Esophagus squamous epithelium (tissue), 5 donors: Measurements from ENCODE around the gene ANKRD65. TPM values are rescaled to one million over a fixed set of nuclear protein-coding genes. Genes with fewer than 3 reads are reported as not detected.
"Not testable (repeated sequence)": the region's sequence is repeated elsewhere in the genome, so short reads cannot be mapped to it uniquely, and the experiment has no call there.

Experiments used
- DNase-seq: peaks from one replicate; lab custom pipeline; 2025; lab: John Stamatoyannopoulos, UW
- H3K27ac ChIP-seq, 4 donors: fragments of 200-600 bp; sonication (generic); one replicate each; pipeline ENCODE4 v1.5.1; 2016 to 2019; ENCODE audit warnings: mild to moderate bottlenecking in 1 of 4
- H3K27me3 ChIP-seq, 4 donors: fragments of 200-600 bp; sonication (generic); 1 replicate in 3 of 4; 2 replicates in 1 of 4; pipeline versions ENCODE4 v1.5.1 to v1.6.0; 2017 to 2021; ENCODE audit warnings: antibody characterized with exemption in 1 of 4
- H3K36me3 ChIP-seq, 3 donors: fragments of 200-600 bp; sonication (generic); one replicate each; pipeline ENCODE4 v1.5.1; 2016 to 2019
- H3K4me1 ChIP-seq, 3 donors: fragments of 200-600 bp; sonication (generic); one replicate each; pipeline ENCODE4 v1.5.1; 2017 to 2019
- H3K4me3 ChIP-seq, 4 donors: fragments of 200-600 bp; sonication (generic); 1 replicate in 3 of 4; 2 replicates in 1 of 4; pipeline ENCODE4 v1.5.1; 2016 to 2019; ENCODE audit warnings: mild to moderate bottlenecking in 2 of 4, moderate library complexity in 1 of 4
- H3K9me3 ChIP-seq, 3 donors: fragments of 200-600 bp; sonication (generic); one replicate each; pipeline ENCODE4 v1.5.1; 2016 to 2019
- POLR2A ChIP-seq, 4 donors: fragments of 450-650 bp; IDR thresholded peaks; one replicate each; pipeline ENCODE4 v1.6.1; 2017; ENCODE audit warnings: antibody characterized with exemption in 4 of 4, mild to moderate bottlenecking in 4 of 4, moderate library complexity in 3 of 4
- WGBS, 2 donors: methylation state at CpG; one replicate each; pipeline ENCODE4 v1.1.5; 2018; 5-methylcytosine and 5-hydroxymethylcytosine counted together
- intact Hi-C: fragments of 100-400 bp; cut with DNase I; formaldehyde crosslinking; loops from one replicate; pipeline ENCODE4 v1.15.0; 2022
- total RNA-seq, 4 donors: library from RNA; depleted of rRNA; stranded (reverse); fragments of >200 nt; gene quantifications; one replicate each; pipeline ENCODE4 v1.1.0, GENCODE V29; 2016
- TF ChIP-seq, protein P1 (sequence below), 6 experiments: fragments of 450-650 bp in 4 of 6; fragments of 200-600 bp in 2 of 6; sonication (generic) in 2 of 6; IDR thresholded peaks; one replicate each; pipeline ENCODE4 v1.5.1; 2016 to 2019; ENCODE audit warnings: antibody characterized with exemption in 6 of 6, mild to moderate bottlenecking in 4 of 6, moderate library complexity in 4 of 6
- donor health status: DM: yes; HTN: yes; CAD: no.

The ANKRD65 gene
- total RNA-seq, 4 donors from 2014 or later: 4.7 to 28.3 (median 14.4) TPM

DNA sequence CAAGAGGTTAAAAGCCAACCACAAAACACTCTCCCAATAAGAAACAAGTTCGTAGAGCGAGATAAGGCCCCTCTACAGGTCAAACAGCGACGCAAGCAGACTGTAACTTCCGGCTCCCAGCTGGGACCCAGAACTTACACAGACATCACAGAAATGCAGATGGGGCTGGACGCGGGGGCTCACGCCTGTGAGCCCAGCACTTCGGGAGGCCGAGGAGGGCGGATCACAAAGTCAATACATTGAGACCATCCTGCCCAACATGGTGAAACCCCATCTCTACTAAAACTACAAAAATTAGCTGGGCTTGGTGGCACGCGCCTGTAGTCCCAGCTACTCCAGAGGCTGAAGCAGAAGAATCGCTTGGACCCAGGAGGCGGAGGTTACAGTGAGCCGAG lies 33.0 kb downstream of the ANKRD65 start:
- Histone ChIP-seq H3K27ac (no peak overlapping the region), H3K4me1 (peaks cover 0 to 2% (median 0%) of the 10 kb centered on the region in 3 donors), H3K4me3 (no peak overlapping the region), H3K36me3 (peaks cover 59 to 87% (median 82%) of the 10 kb centered on the region in 3 donors), H3K27me3 (no peaks in the 10 kb centered on the region), H3K9me3 (no peaks in the 10 kb centered on the region)
- intact Hi-C loops: loop anchor here (10.0 kb wide), 1 partner anchor 127 kb away; the partner anchor contains the start of gene ATAD3A
- WGBS, 2 donors: 96 to 98% methylated on average over 14 to 15 of the region's 16 CpGs
- TF ChIP-seq, protein P1, sequence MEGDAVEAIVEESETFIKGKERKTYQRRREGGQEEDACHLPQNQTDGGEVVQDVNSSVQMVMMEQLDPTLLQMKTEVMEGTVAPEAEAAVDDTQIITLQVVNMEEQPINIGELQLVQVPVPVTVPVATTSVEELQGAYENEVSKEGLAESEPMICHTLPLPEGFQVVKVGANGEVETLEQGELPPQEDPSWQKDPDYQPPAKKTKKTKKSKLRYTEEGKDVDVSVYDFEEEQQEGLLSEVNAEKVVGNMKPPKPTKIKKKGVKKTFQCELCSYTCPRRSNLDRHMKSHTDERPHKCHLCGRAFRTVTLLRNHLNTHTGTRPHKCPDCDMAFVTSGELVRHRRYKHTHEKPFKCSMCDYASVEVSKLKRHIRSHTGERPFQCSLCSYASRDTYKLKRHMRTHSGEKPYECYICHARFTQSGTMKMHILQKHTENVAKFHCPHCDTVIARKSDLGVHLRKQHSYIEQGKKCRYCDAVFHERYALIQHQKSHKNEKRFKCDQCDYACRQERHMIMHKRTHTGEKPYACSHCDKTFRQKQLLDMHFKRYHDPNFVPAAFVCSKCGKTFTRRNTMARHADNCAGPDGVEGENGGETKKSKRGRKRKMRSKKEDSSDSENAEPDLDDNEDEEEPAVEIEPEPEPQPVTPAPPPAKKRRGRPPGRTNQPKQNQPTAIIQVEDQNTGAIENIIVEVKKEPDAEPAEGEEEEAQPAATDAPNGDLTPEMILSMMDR (IDR thresholded peaks at IDR 0.05): no peak
- no peak for TF ChIP-seq POLR2A (IDR thresholded peaks at IDR 0.05)
- DNase-seq: no peak

DNA sequence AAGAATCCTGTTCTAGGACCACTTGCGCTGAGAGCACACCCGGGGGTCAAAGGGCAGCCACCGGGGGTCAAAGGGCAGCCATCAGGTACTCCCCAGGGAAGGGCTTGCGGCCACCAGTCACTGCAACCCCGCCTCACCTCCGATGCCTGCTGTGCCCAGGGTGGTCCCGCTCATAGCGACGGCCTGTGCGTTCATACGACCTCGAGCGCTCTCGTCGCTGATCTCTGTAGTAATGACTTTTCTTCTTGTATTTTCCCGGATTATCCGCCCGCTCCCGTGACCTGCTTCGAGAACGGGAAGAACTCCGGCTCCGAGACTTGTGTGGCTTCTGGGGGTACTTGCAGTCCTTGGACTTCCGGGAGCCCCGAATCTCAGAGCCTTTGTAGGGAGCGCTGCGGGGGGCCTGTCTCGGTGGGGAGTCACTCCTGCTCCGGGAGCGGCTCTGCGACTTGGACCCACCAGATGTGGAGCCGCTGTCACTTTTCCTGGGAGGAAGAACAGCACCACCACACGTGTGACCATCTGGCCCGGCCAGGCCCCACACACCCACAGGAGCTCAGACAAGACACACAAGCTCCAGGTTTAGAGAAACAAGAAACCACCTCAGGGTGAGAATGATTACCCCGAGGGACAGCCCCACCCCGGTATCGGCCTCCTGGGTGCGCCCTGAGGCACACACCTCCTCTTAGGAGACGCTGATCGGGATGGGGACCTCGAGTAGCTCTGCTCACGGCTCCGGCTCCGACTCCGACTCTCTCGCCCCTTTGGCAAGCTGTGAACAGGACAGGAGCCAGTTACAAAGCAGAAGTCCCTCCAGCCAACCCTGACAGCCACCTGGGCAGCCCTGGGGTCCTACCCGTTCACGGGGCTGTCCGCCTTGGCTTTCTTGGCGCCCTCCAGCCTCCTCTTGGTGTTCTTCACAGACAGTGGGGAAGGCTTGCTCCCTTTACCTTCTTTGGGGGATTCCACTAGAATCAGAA lies 33.7 kb downstream of the ANKRD65 start:
- Histone ChIP-seq H3K9me3 (no peaks in the 10 kb centered on the region), H3K27ac (no peak overlapping the region), H3K27me3 (no peaks in the 10 kb centered on the region), H3K4me1 (no peaks in the 10 kb centered on the region), H3K4me3 (no peak overlapping the region), H3K36me3 (peaks cover 53 to 80% (median 75%) of the 10 kb centered on the region in 3 donors)
- DNase-seq: no peak
- no peak for TF ChIP-seq POLR2A (IDR thresholded peaks at IDR 0.05)
- TF ChIP-seq, protein P1 (IDR thresholded peaks at IDR 0.05): no peak
- 95 to 98% methylated on average over 4 to 28 of the region's 50 CpGs for WGBS, 2 donors
- intact Hi-C loops: loop anchor here (10.0 kb wide), 1 partner anchor 127 kb away; the partner anchor contains the start of gene ATAD3A

DNA sequence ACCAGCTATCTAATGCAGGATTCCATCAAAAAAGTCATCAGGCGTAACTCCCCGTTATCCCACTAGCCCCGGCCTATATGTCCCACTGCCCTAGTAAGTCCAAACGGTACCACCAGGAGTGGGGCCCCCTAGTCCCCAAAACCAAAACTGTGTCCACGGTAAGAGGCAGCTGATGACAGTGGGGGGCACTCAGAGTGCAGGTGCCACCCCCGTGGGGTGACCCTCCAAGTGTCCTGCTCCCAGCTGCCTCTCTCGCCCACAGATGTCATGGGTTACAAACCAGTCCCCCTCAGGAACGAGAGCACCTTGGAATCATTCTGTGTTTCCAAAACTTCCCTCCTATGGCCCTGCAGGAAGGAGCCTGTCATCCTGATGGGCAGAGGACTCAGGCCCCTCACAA lies 35.1 kb downstream of the ANKRD65 start:
- TF ChIP-seq POLR2A (IDR thresholded peaks at IDR 0.05): no peak
- TF ChIP-seq, protein P1 (IDR thresholded peaks at IDR 0.05): no peak
- no peaks in the 10 kb centered on the region for H3K4me1 ChIP-seq
- intact Hi-C loops: loop anchor here (10.0 kb wide), 1 partner anchor 129 kb away; the partner anchor contains the start of gene ATAD3A
- H3K27me3 ChIP-seq: no peaks in the 10 kb centered on the region
- H3K36me3 ChIP-seq: peaks cover 49 to 76% (median 60%) of the 10 kb centered on the region in 3 donors
- no peaks in the 10 kb centered on the region for H3K9me3 ChIP-seq
- DNase-seq: no peak
- no peak overlapping the region for H3K4me3 ChIP-seq
- H3K27ac ChIP-seq: no peak overlapping the region
- 89 to 96% methylated on average over 4 to 5 of the region's 8 CpGs for WGBS, 2 donors

DNA sequence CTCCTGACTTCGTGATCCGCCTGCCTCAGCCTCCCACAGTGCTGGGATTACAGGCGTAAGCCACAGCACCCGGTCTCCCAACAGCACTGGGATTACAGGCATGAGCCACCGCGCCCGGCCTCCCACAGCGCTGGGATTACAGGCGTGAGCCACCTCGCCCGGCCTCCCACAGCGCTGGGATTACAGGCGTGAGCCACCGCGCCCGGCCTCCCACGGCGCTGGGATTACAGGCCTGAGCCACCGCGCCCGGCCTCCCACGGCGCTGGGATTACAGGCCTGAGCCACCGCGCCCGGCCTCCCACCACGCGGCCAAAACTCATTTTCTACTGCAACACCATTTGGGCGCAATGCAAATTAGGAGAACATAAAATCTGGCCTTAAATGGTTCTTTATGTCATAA lies 35.7 kb downstream of the ANKRD65 start:
- peaks cover 44 to 75% (median 54%) of the 10 kb centered on the region in 3 donors for H3K36me3 ChIP-seq
- intact Hi-C loops: loop anchor here (10.0 kb wide), 1 partner anchor 129 kb away; the partner anchor contains the start of gene ATAD3A
- not testable (repeated sequence) for H3K27ac ChIP-seq, H3K9me3 ChIP-seq, H3K4me3 ChIP-seq, H3K27me3 ChIP-seq, H3K4me1 ChIP-seq, DNase-seq
- 92 to 93% methylated on average over 24 to 26 of the region's 29 CpGs for WGBS, 2 donors

DNA sequence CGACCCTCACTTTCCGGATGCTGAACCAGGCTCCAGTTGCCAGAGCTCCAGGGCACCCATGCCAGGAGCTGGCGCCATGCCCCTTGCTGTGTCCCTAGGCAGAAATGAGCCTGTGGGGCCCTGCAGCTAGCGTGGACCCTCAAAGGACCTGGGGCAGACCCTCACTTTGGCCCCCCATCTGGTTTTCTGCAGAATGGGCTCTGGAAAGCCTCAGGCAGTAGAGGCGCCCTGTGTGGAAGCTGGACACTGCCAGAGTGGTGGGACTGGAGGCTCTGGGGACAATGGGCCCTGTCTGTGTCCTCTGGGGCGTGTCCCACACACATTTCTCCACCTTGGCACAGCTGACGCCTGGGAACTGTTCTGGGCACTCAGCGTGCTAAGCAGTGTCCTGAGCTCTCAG lies 39.8 kb downstream of the ANKRD65 start:
- DNase-seq: no peak
- H3K27me3 ChIP-seq: no peaks in the 10 kb centered on the region
- no peak overlapping the region for H3K4me3 ChIP-seq
- no peak for TF ChIP-seq POLR2A (IDR thresholded peaks at IDR 0.05)
- TF ChIP-seq, protein P1 (IDR thresholded peaks at IDR 0.05): no peak
- intact Hi-C loops: loop anchor here (10.0 kb wide), 1 partner anchor 134 kb away; the partner anchor contains the start of gene ATAD3A
- peaks cover 0 to 9% (median 4%) of the 10 kb centered on the region in 3 donors for H3K4me1 ChIP-seq
- H3K9me3 ChIP-seq: no peaks in the 10 kb centered on the region
- H3K27ac ChIP-seq: no peak overlapping the region
- H3K36me3 ChIP-seq: peaks cover 14 to 35% (median 22%) of the 10 kb centered on the region in 3 donors
- no CpG with 5 or more reads among the region's 8 CpGs for WGBS, 2 donors
